GM12878 (cell line): ENCODE data around the gene SRSF1. TPM values are rescaled to one million over a fixed set of nuclear protein-coding genes. Genes with fewer than 3 reads are reported as not detected.

Experiments
- ATAC-seq: fragments of 200-7000 bp; cut with Tn5 transposase; 3 replicates; pipeline ENCODE4 v1.9.1; 2020; ENCODE audit warnings: mild to moderate bottlenecking, moderate library complexity
- BruUV-seq: library from RNA; stranded (reverse); fragments of 400-500 nt; replicated peaks from 2 replicates; lab custom pipeline; 2021; lab: Mats Ljungman, UMichigan
- CTCF ChIA-PET: fragments of 300-600 bp; sonication (Branson Sonifier 250); formaldehyde crosslinking; extraction: SDS; loops from one replicate; lab custom pipeline; 2021; ENCODE audit warnings: inconsistent platforms; lab: Yijun Ruan, JAX
- POLR2A ChIA-PET: fragments of 350-600 bp; formaldehyde crosslinking; extraction: SDS; loops from one replicate; lab custom pipeline; 2021; ENCODE audit warnings: inconsistent platforms; lab: Charles Lee
- RAD21 ChIA-PET: fragments of 300-600 bp; sonication (Branson Sonifier 250); formaldehyde crosslinking; loops from one replicate; lab custom pipeline; 2023; ENCODE audit warnings: antibody characterized with exemption; ENCODE audit not compliant: unreplicated experiment; lab: Charles Lee
- SMC1A ChIA-PET: fragments of 300-600 bp; sonication (Branson Sonifier 250); formaldehyde crosslinking; loops from one replicate; lab custom pipeline; 2023; ENCODE audit not compliant: unreplicated experiment, uncharacterized antibody; lab: Charles Lee
- DNase-seq: peaks from one replicate; pipeline ENCODE4 v3.0.0-alpha.2; 2011; ENCODE audit warnings: low read depth, low spot score
- FAIRE-seq: peaks from 3 replicates; lab custom pipeline; 2011; peaks lifted over from hg19 to GRCh38; lab: Jason Lieb, UNC
- H2AFZ ChIP-seq: 2 replicates; pipeline ENCODE4 v1.6.0; 2011; ENCODE audit warnings: low read depth, low read length, control low read depth; ENCODE audit not compliant: control insufficient read depth
- H3K27ac ChIP-seq: 2 replicates; pipeline ENCODE4 v1.5.1; 2011; ENCODE audit warnings: control low read depth; ENCODE audit not compliant: control insufficient read depth, insufficient read depth
- H3K27me3 ChIP-seq, 2 experiments: replicated peaks in 1 of 2; 2 replicates each; pipeline versions ENCODE4 v1.6.0 to v1.6.1; 2011; ENCODE audit warnings: low read length in 1 of 2; ENCODE audit not compliant: control insufficient read depth in 2 of 2, insufficient read depth in 2 of 2
- H3K36me3 ChIP-seq, 2 experiments: 2 replicates each; pipeline ENCODE4 v1.5.1; 2011; ENCODE audit warnings: low read length in 1 of 2; ENCODE audit not compliant: control insufficient read depth in 2 of 2, insufficient read depth in 2 of 2
- H3K4me1 ChIP-seq: 2 replicates; pipeline ENCODE4 v1.6.1; 2011; ENCODE audit warnings: mild to moderate bottlenecking, low read length, moderate library complexity, mixed read lengths; ENCODE audit not compliant: control insufficient read depth, insufficient read depth
- H3K4me2 ChIP-seq: 2 replicates; pipeline ENCODE4 v1.6.0; 2011; ENCODE audit warnings: control low read depth; ENCODE audit not compliant: control insufficient read depth, insufficient read depth
- H3K4me3 ChIP-seq: fragments of 200-600 bp; sonication (generic); 2 replicates; pipeline ENCODE4 v1.5.1; 2016
- H3K79me2 ChIP-seq: 2 replicates; pipeline ENCODE4 v1.6.0; 2011; ENCODE audit warnings: low read length; ENCODE audit not compliant: control insufficient read depth, insufficient read depth
- H3K9ac ChIP-seq: 2 replicates; pipeline ENCODE4 v1.8.0; 2011; ENCODE audit warnings: low read length, control low read depth, mixed read lengths; ENCODE audit not compliant: control insufficient read depth, insufficient read depth
- H3K9me3 ChIP-seq: replicated peaks from 3 replicates; pipeline ENCODE4 v1.5.1; 2011; ENCODE audit warnings: mild to moderate bottlenecking, low read length; ENCODE audit not compliant: control insufficient read depth, insufficient read depth
- H4K20me1 ChIP-seq: 2 replicates; pipeline ENCODE4 v1.6.0; 2011; ENCODE audit not compliant: control insufficient read depth, insufficient read depth
- ATF7 ChIP-seq: fragments of 450-650 bp; IDR thresholded peaks from 2 replicates; pipeline ENCODE4 v1.6.1; 2016; ENCODE audit warnings: low read depth, mild to moderate bottlenecking
- BCL11A ChIP-seq: IDR thresholded peaks from 2 replicates; pipeline ENCODE4 v1.6.1; 2011; ENCODE audit warnings: low read depth, low read length
- EED ChIP-seq: sonication (generic); IDR thresholded peaks from 2 replicates; pipeline ENCODE4 v1.6.1; 2016; ENCODE audit warnings: antibody characterized with exemption, low read depth
- KAT2A ChIP-seq: conservative IDR thresholded peaks from 2 replicates; pipeline ENCODE4 v1.6.1; 2011; ENCODE audit warnings: low read depth, low read length; ENCODE audit not compliant: control insufficient read depth
- LARP7 ChIP-seq: fragments of 450-650 bp; IDR thresholded peaks from 2 replicates; pipeline ENCODE4 v1.6.1; 2017; ENCODE audit warnings: mild to moderate bottlenecking
- NR2C2 ChIP-seq: IDR thresholded peaks from 2 replicates; pipeline ENCODE4 v1.6.1; 2011; ENCODE audit warnings: borderline replicate concordance, low read depth; ENCODE audit not compliant: control insufficient read depth, insufficient read length
- RAD21 ChIP-seq: IDR thresholded peaks from 2 replicates; pipeline ENCODE4 v1.6.1; 2011; ENCODE audit warnings: mild to moderate bottlenecking, low read depth, low read length, moderate library complexity; ENCODE audit not compliant: insufficient read depth
- SRF ChIP-seq, 2 experiments: IDR thresholded peaks; 2 replicates each; pipeline ENCODE4 v1.6.1; 2011; ENCODE audit warnings: low read depth in 2 of 2, low read length in 2 of 2, mild to moderate bottlenecking in 1 of 2, moderate library complexity in 1 of 2
- TCF12 ChIP-seq: IDR thresholded peaks from 2 replicates; pipeline ENCODE4 v1.6.1; 2011; ENCODE audit warnings: low read depth, mild to moderate bottlenecking, low read length
- WGBS: methylation state at CpG from one replicate; pipeline ENCODE4 v1.1.6; 2016; ENCODE audit warnings: low lambda C conversion rate; ENCODE audit not compliant: insufficient replicate concordance, insufficient coverage; ENCODE audit errors: missing lambda C conversion rate; 5-methylcytosine and 5-hydroxymethylcytosine counted together
- in situ Hi-C: fragments of 300-500 bp; cut with MboI; formaldehyde crosslinking; loops from 9 replicates; pipeline ENCODE4 v1.14.3; 2018; ENCODE audit warnings: mixed read lengths
- intact Hi-C: fragments of 100-400 bp; cut with micrococcal nuclease; formaldehyde crosslinking; loops from one replicate; pipeline ENCODE4 v1.14.2; 2022; ENCODE audit not compliant: unreplicated experiment
- polyA plus RNA-seq, 11 experiments: library from polyadenylated mRNA; depleted of rRNA in 4 of 11; unstranded in 6 of 11; stranded (reverse) in 5 of 11; fragments of >200 nt; fragmentation: Nextera tagmentation in 4 of 11; fragmentation: Illumina TruSeq in 1 of 11; extraction: Ambion mirVana in 4 of 11; extraction: Trizol in 1 of 11; gene quantifications; 1 replicate in 1 of 11; 2 replicates in 10 of 11; pipeline versions ENCODE4 v1.2.1 to v1.2.3, GENCODE V29; 2011 to 2016; ENCODE audit warnings: inconsistent platforms in 2 of 11, missing spikeins in 2 of 11, low read depth in 1 of 11
- total RNA-seq, 4 experiments: library from RNA; depleted of rRNA in 3 of 4; stranded (reverse); fragments of >200 nt in 3 of 4; fragmentation: Illumina TruSeq in 1 of 4; extraction: Trizol in 1 of 4; gene quantifications; 2 replicates each; pipeline versions ENCODE4 v1.2.1 to v1.2.3, GENCODE V29; 2013 to 2021
- TF ChIP-seq, protein P1 (sequence below), 3 experiments: IDR thresholded peaks in 2 of 3; conservative IDR thresholded peaks in 1 of 3; 2 replicates each; pipeline ENCODE4 v1.5.1; 2011; ENCODE audit warnings: low read depth in 3 of 3, low read length in 3 of 3, mild to moderate bottlenecking in 3 of 3, control low read depth in 2 of 3, moderate library complexity in 2 of 3, inconsistent platforms in 1 of 3, mixed read lengths in 1 of 3; ENCODE audit not compliant: control insufficient read depth in 2 of 3, insufficient read depth in 1 of 3; ENCODE audit errors: extremely low read depth in 1 of 3

The SRSF1 gene
- total and polyA plus RNA-seq, 10 of the 15 experiments (the other 5 are each of a cell fraction or from before 2014, with no cell fraction given), result 101 to 474 (median 404) TPM

DNA sequence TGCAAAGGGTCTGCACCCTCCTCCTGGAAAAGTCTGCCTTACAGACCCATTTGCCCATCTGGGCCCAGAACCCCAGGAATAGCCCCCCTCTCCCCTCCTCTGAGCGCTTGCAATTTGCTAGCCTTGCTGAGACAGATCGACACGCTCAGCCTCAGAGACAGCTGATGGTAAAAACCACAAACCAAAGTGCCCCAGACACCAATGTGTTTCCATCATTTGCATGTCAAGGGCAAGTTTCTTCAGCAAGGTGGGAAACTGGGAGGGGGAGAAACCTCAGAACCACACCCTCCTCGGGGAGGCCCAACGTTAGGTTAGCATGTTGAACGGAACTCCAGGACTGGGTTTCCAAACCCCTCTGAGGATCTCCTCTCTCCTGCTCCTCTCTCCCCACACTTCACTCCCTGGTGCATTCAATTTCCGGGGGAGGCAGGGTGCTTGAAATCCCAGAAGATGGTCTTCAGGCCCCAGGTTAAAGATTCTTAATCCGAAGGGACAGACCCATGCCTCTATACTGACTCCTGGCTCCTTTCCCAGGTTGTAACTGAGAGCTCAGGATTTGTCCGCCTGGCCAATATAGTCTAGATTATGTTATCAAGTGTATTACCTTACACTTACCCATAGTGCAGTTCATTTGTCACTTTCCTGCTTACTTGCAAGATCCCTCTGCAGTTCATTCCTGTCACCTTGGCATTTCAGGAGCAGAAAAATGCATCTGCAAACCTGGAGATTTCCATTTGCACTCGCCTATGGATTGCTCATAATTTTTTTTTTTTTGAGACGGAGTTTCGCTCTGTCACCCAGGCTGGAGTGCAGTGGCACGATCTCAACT, 50.5 kb downstream of the SRSF1 start (continued):
- TF ChIP-seq EED (peak; percentile 64), KAT2A (no peak)

DNA sequence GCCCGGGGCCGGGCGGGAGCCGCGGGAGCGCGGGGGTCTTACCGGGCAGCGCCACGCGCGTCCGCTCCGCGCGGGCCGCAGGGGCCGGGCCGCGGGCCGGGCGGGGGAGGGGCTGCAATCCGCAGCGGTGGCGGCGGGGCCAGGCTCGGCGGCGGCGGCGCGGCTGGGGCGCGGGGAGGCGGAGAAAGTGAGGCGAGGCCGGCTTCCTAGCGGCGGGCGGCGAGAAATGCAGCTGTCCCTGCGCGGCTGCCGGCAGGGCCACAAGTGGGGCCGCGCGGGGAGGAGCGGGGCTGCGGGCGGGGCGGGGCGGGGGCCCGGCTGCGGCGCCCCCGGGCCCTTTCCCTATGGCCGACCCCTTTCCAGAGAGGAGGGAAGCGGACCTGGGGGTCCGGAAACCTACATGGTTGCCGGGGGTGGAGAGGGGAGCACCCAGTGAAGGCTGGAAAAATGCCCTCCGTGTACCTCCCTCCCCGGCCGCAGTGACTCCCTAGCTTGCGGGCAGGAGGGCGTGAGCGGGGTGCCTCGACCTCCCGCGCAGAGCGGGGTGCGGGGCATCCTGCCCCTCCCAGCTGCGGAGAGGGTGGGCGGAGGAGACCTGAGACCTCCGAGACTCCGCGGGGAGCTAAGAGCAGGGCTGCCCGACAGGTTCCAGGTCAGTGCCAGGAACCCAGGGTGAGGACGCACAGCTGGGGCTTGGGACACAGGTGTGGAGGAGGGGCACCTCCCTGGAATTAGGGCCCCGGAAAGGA, 51.7 kb downstream of the SRSF1 start, which contains the start of gene CUEDC1:
TSS of gene CUEDC1 (minus strand) at position 230 of the 749 bp plus-strand sequence. CDS start 69,848 bp downstream, outside the sequence.
- Histone ChIP-seq H3K27me3 (peaks cover 0 to 2% of the 10 kb centered on the region in 2 experiments; a peak in 2 of 4 replicates), H3K4me1 (peaks cover 23% of the 10 kb centered on the region), H3K27ac (no peak within 1 kb of the TSS), H4K20me1 (peaks cover 7% of the 10 kb centered on the region; the same call in 1 of the 2 replicates), H3K4me3 (peak within 1 kb of the TSS; percentile 74), H3K36me3 (no peaks in the 10 kb centered on the region), H2AFZ (no peak within 1 kb of the TSS), H3K9ac (no peak within 1 kb of the TSS), H3K9me3 (no peaks in the 10 kb centered on the region), H3K79me2 (no peaks in the 10 kb centered on the region), H3K4me2 (peak within 1 kb of the TSS; percentile 65)
- intact Hi-C loops (no loop called here), in situ Hi-C loops (no loop called here)
- ChIA-PET SMC1A (interaction anchor here (0.6 to 2.1 kb wide), 13 partner anchors 9 to 104 kb away, joined by 3 to 15 read pairs (median 5); no protein-coding TSS in a partner anchor), CTCF (interaction anchor here (0.6 to 1.5 kb wide), 18 partner anchors 8 to 1093 kb away, joined by 3 to 9 read pairs (median 4); no protein-coding TSS in a partner anchor), RAD21 (interaction anchor here (0.8 to 4.9 kb wide), 15 partner anchors 9 to 97 kb away, joined by 3 to 38 read pairs (median 5); partner anchors contain the start of gene VEZF1), POLR2A (interaction anchor here (0.6 to 3.0 kb wide), 7 partner anchors 16 to 56 kb away, joined by 3 to 7 read pairs (median 4); no protein-coding TSS in a partner anchor)
- WGBS, result 3% methylated on average over 29 of the region's 79 CpGs
- DNase-seq (no peak), ATAC-seq (peak; percentile 79), FAIRE-seq (no peak)
- TF ChIP-seq LARP7 (peak; percentile 44; the same call in 1 of the 2 replicates), RAD21 (no peak), ATF7 (no peak), SRF (IDR thresholded peaks at IDR 0.05; ENCODE audit: low read depth in 2 of 2, low read length in 2 of 2) (no peak), BCL11A (no peak), TCF12 (0 out of 2 replicates have a peak, but pooled peaks have one; percentile 14), NR2C2 (no peak)
- TF ChIP-seq, protein P1, sequence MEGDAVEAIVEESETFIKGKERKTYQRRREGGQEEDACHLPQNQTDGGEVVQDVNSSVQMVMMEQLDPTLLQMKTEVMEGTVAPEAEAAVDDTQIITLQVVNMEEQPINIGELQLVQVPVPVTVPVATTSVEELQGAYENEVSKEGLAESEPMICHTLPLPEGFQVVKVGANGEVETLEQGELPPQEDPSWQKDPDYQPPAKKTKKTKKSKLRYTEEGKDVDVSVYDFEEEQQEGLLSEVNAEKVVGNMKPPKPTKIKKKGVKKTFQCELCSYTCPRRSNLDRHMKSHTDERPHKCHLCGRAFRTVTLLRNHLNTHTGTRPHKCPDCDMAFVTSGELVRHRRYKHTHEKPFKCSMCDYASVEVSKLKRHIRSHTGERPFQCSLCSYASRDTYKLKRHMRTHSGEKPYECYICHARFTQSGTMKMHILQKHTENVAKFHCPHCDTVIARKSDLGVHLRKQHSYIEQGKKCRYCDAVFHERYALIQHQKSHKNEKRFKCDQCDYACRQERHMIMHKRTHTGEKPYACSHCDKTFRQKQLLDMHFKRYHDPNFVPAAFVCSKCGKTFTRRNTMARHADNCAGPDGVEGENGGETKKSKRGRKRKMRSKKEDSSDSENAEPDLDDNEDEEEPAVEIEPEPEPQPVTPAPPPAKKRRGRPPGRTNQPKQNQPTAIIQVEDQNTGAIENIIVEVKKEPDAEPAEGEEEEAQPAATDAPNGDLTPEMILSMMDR (IDR thresholded peaks at IDR 0.05 in 2 of 3, conservative IDR thresholded peaks at IDR 0.05 in 1 of 3; ENCODE audit: control insufficient read depth in 2 of 3, extremely low read depth in 1 of 3, insufficient read depth in 1 of 3, low read depth in 3 of 3, low read length in 3 of 3), result peak in 2 of 3 experiments; percentile 27 to 29; a peak in 2 of 6 replicates
- no TSS peak for BruUV-seq
